ENCODE measurements around the gene MLXIPL. TPM values are rescaled to one million over a fixed set of nuclear protein-coding genes. Genes with fewer than 3 reads are reported as not detected.

MLXIPL gene
- total and polyA plus RNA-seq, 2 donors (not counting 3 experiments of a cell fraction or from before 2014, with no cell fraction given) = not detected

DNA sequence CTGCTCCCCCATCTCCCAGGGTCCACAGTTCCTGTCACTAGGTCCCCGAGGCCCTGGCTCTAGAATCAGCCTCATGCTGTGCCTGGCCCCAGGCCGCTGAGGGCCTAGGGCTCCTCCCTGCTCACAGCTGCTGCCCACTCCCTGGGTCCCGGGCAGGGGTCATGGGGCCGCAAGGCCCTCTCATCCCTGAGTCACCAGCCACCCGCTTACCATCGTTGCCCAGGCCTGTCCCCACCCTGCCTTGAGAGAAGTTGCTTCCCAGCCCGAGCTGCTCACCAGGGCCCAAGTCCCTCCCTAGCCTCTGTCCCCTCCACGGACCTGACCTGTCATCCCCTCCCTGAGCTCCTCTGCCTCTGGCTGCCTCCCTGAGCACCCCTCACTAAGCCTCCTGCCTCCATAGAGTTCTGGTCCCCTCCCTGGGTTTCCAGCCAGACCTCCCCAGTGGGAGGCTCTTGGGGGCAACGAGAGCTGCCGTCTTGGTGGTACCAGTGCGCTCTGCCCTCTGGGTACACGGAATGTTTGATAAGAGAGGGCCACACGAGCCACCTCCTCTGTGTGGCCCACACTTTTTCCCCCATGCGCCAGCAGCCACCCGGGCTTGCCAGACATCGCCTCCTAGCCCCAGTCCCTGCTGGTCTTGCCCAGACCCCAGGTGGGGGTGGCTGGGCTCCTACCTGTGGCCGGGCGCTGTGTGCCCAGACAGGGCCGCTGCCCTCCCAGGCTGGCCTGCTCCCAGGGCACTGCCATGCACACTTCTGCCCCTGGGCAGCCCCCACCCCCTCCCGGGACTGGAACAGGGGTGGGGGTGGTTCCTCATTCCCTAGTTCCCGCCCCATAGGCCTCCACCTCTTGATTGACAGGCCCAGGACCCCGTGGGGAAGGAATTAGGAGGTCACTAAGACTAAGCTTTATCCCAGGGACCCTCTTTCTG, 21.3 kb downstream of the MLXIPL start:
- Histone ChIP-seq H3K27me3 (ENCODE audit: control insufficient read depth in 2 of 2, insufficient read depth in 2 of 2, low read length in 2 of 2) (peaks cover 0 to 2% of the 10 kb centered on the region in 2 experiments), H2AFZ (ENCODE audit: low read depth, low read length) (no peak overlapping the region), H3K4me1 (ENCODE audit: control insufficient read depth, extremely low read depth, insufficient read depth, low read length) (no peaks in the 10 kb centered on the region), H3K36me3 (ENCODE audit: control insufficient read depth in 2 of 2, extremely low read depth in 1 of 2, insufficient read depth in 2 of 2, low read length in 2 of 2) (no peaks in the 10 kb centered on the region), H3K4me2 (ENCODE audit: insufficient read depth, low read length) (no peak overlapping the region), H3K79me2 (ENCODE audit: control insufficient read depth, insufficient read depth, low read length) (no peaks in the 10 kb centered on the region), H3K9ac (replicated peaks; ENCODE audit: extremely low read depth, insufficient read depth, low read length) (no peak overlapping the region), H3K9me1 (replicated peaks; ENCODE audit: control insufficient read depth, extremely low read depth, insufficient read depth, low read length) (no peaks in the 10 kb centered on the region), H4K20me1 (replicated peaks; ENCODE audit: control insufficient read depth, extremely low read depth, insufficient read depth, low read length) (no peaks in the 10 kb centered on the region), H3K4me3 (replicated peaks in 1 of 3; ENCODE audit: insufficient read depth in 1 of 3, low read depth in 1 of 3, low read length in 3 of 3) (no peak overlapping the region), H3K27ac (ENCODE audit: insufficient read depth, low read depth, low read length) (no peak overlapping the region), H3K9me3 (replicated peaks; ENCODE audit: control insufficient read depth, insufficient read depth, low read length) (no peaks in the 10 kb centered on the region)
- no peak for TF ChIP-seq POLR2A (IDR thresholded peaks at IDR 0.05; ENCODE audit: low read depth, low read length)
- no peak for TF ChIP-seq MYC (IDR thresholded peaks at IDR 0.05; ENCODE audit: low read depth, low read length)
- TF ChIP-seq, protein P1, sequence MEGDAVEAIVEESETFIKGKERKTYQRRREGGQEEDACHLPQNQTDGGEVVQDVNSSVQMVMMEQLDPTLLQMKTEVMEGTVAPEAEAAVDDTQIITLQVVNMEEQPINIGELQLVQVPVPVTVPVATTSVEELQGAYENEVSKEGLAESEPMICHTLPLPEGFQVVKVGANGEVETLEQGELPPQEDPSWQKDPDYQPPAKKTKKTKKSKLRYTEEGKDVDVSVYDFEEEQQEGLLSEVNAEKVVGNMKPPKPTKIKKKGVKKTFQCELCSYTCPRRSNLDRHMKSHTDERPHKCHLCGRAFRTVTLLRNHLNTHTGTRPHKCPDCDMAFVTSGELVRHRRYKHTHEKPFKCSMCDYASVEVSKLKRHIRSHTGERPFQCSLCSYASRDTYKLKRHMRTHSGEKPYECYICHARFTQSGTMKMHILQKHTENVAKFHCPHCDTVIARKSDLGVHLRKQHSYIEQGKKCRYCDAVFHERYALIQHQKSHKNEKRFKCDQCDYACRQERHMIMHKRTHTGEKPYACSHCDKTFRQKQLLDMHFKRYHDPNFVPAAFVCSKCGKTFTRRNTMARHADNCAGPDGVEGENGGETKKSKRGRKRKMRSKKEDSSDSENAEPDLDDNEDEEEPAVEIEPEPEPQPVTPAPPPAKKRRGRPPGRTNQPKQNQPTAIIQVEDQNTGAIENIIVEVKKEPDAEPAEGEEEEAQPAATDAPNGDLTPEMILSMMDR (IDR thresholded peaks at IDR 0.05; ENCODE audit: extremely low read depth in 1 of 2, insufficient read depth in 1 of 2, low read depth in 1 of 2, low read length in 2 of 2) = no peak
- no peak for TF ChIP-seq JUN (IDR thresholded peaks at IDR 0.05; ENCODE audit: borderline replicate concordance, insufficient read depth, insufficient read length, low read depth)
- TF ChIP-seq, protein P2, sequence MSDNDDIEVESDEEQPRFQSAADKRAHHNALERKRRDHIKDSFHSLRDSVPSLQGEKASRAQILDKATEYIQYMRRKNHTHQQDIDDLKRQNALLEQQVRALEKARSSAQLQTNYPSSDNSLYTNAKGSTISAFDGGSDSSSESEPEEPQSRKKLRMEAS (IDR thresholded peaks at IDR 0.05; ENCODE audit: insufficient read depth, insufficient read length) = no peak
- TF ChIP-seq POLR2AphosphoS5 (IDR thresholded peaks at IDR 0.05; ENCODE audit: insufficient read depth, low read depth, low read length) = no peak
- TF ChIP-seq GATA2 (IDR thresholded peaks at IDR 0.05; ENCODE audit: insufficient read depth, insufficient read length, low read depth, low read length) = no peak
- no peak for TF ChIP-seq FOS (IDR thresholded peaks at IDR 0.05; ENCODE audit: borderline replicate concordance, insufficient read depth, low read length)
- no peak for TF ChIP-seq EZH2 (IDR thresholded peaks at IDR 0.05; ENCODE audit: borderline replicate concordance, low read depth, low read length, severe bottlenecking)
- DNase-seq (ENCODE audit: low read depth, low spot score) (no peak), FAIRE-seq (no peak)
- dilution Hi-C loops (cut with MboI; ENCODE audit: extremely low pct_ligation_motif_present, low sequenced_read_pairs) (no loop called here), intact Hi-C loops (cut with micrococcal nuclease) (no loop called here)
- POLR2A ChIA-PET = no interaction called here
- CTCF ChIA-PET = interaction anchor here (5.3 to 15.1 kb wide), 2 partner anchors 66 to 120 kb away, joined by 57 to 270 read pairs; partner anchors contain the start of genes STX1A and VPS37D
- BruUV-seq (replicated peaks) = no TSS peak

All from endothelial cell of umbilical vein (primary cell).